Testis (tissue), 3 donors: Measurements from ENCODE around the gene RHBDL1. TPM values are rescaled to one million over a fixed set of nuclear protein-coding genes. Genes with fewer than 3 reads are reported as not detected.

Source experiments
- DNase-seq: peaks from one replicate; pipeline ENCODE4 v3.0.0-alpha.2; 2019
- H3K27ac ChIP-seq, 2 donors: fragments of 200-600 bp; sonication (generic); one replicate each; pipeline ENCODE4 v1.5.1; 2019
- H3K27me3 ChIP-seq: fragments of 200-600 bp; sonication (generic); one replicate; pipeline ENCODE4 v1.5.1; 2019
- H3K36me3 ChIP-seq: fragments of 200-600 bp; sonication (generic); one replicate; pipeline ENCODE4 v1.5.1; 2017; ENCODE audit warnings: low read depth; ENCODE audit errors: missing control alignments
- H3K4me1 ChIP-seq: fragments of 200-600 bp; sonication (generic); one replicate; pipeline ENCODE4 v1.5.1; 2019
- H3K4me3 ChIP-seq, 2 donors: fragments of 200-600 bp; sonication (generic); one replicate each; pipeline ENCODE4 v1.5.1; 2017 to 2019
- H3K9me3 ChIP-seq: fragments of 200-600 bp; sonication (generic); one replicate; pipeline ENCODE4 v1.5.1; 2017
- POLR2A ChIP-seq: fragments of 450-650 bp; IDR thresholded peaks from one replicate; pipeline ENCODE4 v1.6.1; 2017; ENCODE audit warnings: antibody characterized with exemption, mild to moderate bottlenecking, moderate library complexity
- WGBS, 2 donors: methylation state at CpG; one replicate each; pipeline ENCODE4 v1.1.5; 2018; 5-methylcytosine and 5-hydroxymethylcytosine counted together
- intact Hi-C: fragments of 100-400 bp; cut with DNase I; formaldehyde crosslinking; loops from one replicate; pipeline ENCODE4 v1.15.1; 2023; ENCODE audit warnings: low total_unique reads
- polyA plus RNA-seq: library from polyadenylated mRNA; stranded (reverse); fragments of 350-450 nt; fragmentation: Illumina TruSeq; extraction: RNeasy Lipid Tissue Mini Kit (QIAGEN cat#74804); gene quantifications from one replicate; pipeline ENCODE4 v1.2.3, GENCODE V29; 2014; ENCODE audit warnings: low read depth, low replicate concordance; ENCODE audit not compliant: insufficient read depth
- total RNA-seq, 2 donors: library from RNA; depleted of rRNA; stranded (reverse); fragments of >200 nt; gene quantifications; one replicate each; pipeline ENCODE4 v1.2.3, GENCODE V29; 2016
- TF ChIP-seq, protein P1 (sequence below), 3 experiments: fragments of 450-650 bp in 2 of 3; fragments of 200-600 bp in 1 of 3; sonication (generic) in 1 of 3; IDR thresholded peaks; one replicate each; pipeline ENCODE4 v1.5.1; 2016 to 2019; ENCODE audit warnings: antibody characterized with exemption in 3 of 3, mild to moderate bottlenecking in 2 of 3, moderate library complexity in 1 of 3

Gene RHBDL1
- total and polyA plus RNA-seq, 3 donors from 2014 or later = 2.1 to 9.8 (median 8.5) TPM

DNA sequence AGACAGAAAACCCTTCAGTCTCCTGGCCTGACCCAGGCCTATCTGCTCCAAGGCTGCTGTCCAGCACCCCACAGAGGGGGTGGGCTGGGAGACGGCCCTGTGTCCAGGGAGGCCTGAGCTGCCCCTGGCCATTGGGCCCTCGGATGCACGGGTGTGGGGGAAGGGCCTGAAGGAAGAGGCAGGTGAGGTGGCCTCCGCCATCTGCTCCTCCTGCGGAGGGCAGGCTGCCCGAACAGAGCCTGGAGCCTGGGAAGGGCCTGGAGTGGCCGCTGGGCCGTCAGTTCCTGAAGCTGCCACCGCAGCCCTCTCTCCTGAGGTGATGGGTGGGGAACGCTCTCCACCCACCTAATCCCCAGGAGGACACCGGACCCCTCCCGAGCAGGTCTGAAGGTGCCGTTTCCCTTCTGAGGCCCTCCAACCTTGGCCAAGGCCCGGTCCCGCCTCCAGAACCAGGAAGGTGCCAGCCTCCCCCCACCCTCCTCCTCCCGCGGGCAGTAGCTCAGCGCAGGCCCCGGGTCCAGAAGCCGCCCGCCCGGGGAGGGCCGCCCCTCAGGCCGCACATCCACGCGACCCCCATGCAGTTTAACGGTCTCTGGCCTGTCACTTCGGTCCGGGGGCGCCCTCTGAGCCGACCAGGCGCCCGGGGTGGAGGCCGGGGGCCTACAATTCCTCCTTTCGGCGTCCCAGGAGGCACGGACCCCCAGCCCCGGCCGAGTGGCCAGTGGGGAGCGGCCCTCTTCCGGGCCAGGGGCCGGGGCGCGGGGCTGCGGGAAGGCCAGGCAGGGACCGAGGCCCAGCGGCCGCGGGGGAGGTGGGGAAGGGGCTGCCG is 29.3 kb downstream of the RHBDL1 start:
- H3K27ac ChIP-seq = no peak overlapping the region
- intact Hi-C loops = no loop called here
- TF ChIP-seq, protein P1, sequence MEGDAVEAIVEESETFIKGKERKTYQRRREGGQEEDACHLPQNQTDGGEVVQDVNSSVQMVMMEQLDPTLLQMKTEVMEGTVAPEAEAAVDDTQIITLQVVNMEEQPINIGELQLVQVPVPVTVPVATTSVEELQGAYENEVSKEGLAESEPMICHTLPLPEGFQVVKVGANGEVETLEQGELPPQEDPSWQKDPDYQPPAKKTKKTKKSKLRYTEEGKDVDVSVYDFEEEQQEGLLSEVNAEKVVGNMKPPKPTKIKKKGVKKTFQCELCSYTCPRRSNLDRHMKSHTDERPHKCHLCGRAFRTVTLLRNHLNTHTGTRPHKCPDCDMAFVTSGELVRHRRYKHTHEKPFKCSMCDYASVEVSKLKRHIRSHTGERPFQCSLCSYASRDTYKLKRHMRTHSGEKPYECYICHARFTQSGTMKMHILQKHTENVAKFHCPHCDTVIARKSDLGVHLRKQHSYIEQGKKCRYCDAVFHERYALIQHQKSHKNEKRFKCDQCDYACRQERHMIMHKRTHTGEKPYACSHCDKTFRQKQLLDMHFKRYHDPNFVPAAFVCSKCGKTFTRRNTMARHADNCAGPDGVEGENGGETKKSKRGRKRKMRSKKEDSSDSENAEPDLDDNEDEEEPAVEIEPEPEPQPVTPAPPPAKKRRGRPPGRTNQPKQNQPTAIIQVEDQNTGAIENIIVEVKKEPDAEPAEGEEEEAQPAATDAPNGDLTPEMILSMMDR (IDR thresholded peaks at IDR 0.05) = no peak
- no peak for TF ChIP-seq POLR2A
- no peaks in the 10 kb centered on the region for H3K9me3 ChIP-seq
- no peak for DNase-seq
- WGBS, 2 donors = 5 to 16% methylated on average over 4 to 39 of the region's 50 CpGs
- peak overlapping the region; percentile 12 to 34 for H3K4me3 ChIP-seq
- peaks cover 1% of the 10 kb centered on the region for H3K4me1 ChIP-seq
- H3K36me3 ChIP-seq = no peaks in the 10 kb centered on the region
- no peaks in the 10 kb centered on the region for H3K27me3 ChIP-seq

DNA sequence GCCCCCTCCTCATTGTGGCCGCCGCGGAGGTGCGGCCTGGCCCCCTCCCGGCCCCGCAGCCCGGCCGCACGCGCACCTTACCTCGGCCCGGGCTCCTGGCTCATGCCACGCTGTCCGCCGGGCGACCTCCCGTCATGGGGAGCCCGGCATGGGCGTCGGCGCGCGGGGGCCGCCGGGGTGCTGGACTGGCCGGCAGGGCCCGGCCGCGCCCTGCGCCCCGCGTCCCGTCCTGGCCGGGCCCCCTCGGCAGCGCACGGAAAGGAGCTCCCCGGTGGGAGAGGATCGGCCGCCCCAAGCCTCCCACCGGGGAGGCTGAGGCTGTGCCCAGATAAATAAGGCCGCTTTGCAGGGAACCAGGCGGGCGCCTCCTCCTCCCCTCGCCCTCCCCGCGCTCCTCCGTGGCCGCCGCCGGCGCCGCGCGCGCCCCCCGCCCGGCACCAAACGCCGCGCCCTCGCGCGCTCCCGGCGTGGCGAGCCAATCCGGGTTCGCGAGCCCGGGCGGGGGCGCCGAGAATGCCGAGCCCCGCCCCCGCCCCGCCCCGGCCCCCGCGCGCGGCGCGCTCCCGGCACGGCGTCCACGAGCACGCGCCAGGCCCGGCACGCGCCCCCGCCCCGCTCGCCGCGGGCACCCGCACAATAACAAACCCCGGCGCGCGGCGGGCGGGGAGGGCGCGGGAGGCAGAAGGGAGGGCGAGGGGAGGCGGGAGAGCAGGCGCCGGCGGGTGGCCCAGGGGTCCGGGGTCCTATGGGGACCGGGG is 30.1 kb downstream of the RHBDL1 start, which contains the start of gene FBXL16:
Gene FBXL16, minus strand, starts transcription at position 371 of the 758 bp plus-strand sequence. CDS start 8,396 bp downstream, outside the sequence.
- intact Hi-C loops = no loop called here
- Histone ChIP-seq H3K4me1 (peaks cover 5% of the 10 kb centered on the region), H3K27me3 (no peaks in the 10 kb centered on the region), H3K4me3 (peak within 1 kb of the TSS; percentile 12 to 34), H3K9me3 (no peaks in the 10 kb centered on the region), H3K27ac (no peak within 1 kb of the TSS), H3K36me3 (no peaks in the 10 kb centered on the region)
- TF ChIP-seq, protein P1 (IDR thresholded peaks at IDR 0.05) = no peak
- TF ChIP-seq POLR2A = no peak
- 0 to 1% methylated on average over 4 to 44 of the region's 115 CpGs for WGBS, 2 donors
- peak; percentile 54 for DNase-seq

DNA sequence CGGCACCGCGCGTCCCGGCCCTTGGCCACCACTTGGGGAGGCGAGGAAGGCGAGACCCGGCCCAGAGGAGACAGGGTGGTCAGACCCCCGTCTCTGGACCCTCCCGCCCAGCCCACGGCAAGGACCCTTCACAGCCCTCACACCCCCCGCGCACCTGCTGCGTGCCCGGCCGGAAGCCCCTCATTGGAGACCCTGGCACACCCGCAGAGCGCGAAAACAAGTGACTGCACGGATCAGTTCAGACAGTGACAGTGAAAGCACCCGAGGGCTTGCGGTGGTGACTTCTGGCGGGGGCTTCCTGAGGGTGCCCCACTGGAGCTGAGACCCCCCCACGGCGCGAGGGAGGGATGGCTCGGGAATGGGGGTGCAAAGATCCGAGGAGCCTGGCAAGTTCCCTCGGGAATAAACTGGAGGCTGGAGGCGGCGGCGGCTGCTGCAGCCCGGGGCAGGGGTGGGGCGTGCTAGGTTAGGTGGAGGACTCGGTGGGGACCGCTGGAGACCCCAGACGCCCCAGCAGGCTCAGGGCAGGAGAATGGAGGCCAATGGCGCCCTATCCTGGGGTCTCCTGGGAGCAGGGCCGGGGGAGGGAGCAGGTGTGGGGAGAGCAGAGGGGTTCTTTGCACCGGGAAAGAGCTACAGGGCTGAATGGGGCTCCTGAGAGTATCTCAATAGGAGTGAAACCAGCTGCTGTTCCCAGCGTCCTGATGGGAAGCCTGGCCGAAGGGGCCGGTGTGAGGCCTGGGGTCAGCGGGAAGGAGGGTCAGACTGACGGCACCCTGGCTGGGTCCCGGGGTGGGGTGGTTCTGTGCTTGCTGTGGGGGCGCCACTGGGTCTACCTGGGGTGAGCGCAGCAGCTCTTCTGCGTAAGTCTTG is 31.0 kb downstream of the RHBDL1 start:
- no peaks in the 10 kb centered on the region for H3K9me3 ChIP-seq
- peaks cover 5% of the 10 kb centered on the region for H3K4me1 ChIP-seq
- no peak overlapping the region for H3K27ac ChIP-seq
- H3K36me3 ChIP-seq = no peaks in the 10 kb centered on the region
- peak overlapping the region in 1 of 2 donors; percentile 6 for H3K4me3 ChIP-seq
- no peaks in the 10 kb centered on the region for H3K27me3 ChIP-seq
- 2 to 4% methylated on average over 15 to 49 of the region's 49 CpGs for WGBS, 2 donors
- DNase-seq = no peak
- intact Hi-C loops = no loop called here
- TF ChIP-seq POLR2A = no peak
- TF ChIP-seq, protein P1 (IDR thresholded peaks at IDR 0.05) = no peak

DNA sequence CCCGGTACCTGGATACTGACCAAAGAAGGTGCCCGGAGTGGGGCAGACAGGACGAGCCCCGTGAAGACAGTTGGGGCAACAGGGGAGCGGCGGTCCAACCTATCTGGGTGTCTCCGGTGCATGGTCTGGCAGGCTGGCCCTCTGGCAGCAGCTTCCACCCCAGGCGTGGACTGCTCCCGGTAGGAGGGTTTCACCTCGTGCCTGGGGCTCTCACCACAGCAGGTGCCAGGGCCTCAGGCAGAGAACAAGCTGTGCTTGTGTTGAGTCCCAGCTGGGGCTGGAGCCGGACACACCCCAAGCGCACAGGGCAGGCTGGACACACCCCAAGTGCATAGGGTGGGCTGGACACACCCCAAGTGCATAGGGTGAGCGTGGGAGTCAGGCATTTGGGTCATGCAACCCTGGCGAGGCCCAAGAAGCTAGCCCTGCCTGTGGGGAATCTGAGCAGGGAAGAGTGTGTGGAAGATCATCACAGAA is 31.6 kb downstream of the RHBDL1 start:
- H3K27me3 ChIP-seq = no peaks in the 10 kb centered on the region
- H3K9me3 ChIP-seq = no peaks in the 10 kb centered on the region
- peaks cover 5% of the 10 kb centered on the region for H3K4me1 ChIP-seq
- H3K27ac ChIP-seq = no peak overlapping the region
- no peaks in the 10 kb centered on the region for H3K36me3 ChIP-seq
- intact Hi-C loops = no loop called here
- no peak overlapping the region for H3K4me3 ChIP-seq
- no peak for DNase-seq
- no peak for TF ChIP-seq POLR2A
- TF ChIP-seq, protein P1 (IDR thresholded peaks at IDR 0.05) = no peak
- whole genome bisulfite sequencing, 2 donors = 10 to 31% methylated on average over 4 to 14 of the region's 14 CpGs
